Vagina (tissue), 2 donors: Measurements from ENCODE around the gene TAS2R20.

Experiments used
- POLR2A ChIP-seq, 2 donors: fragments of 450-650 bp; IDR thresholded peaks; one replicate each; pipeline ENCODE4 v1.6.1; 2017; ENCODE audit warnings: antibody characterized with exemption in 2 of 2, mild to moderate bottlenecking in 2 of 2, moderate library complexity in 2 of 2
- TF ChIP-seq, protein P1 (sequence below), 3 experiments: fragments of 450-650 bp in 2 of 3; fragments of 200-600 bp in 1 of 3; sonication (generic) in 1 of 3; IDR thresholded peaks; one replicate each; pipeline ENCODE4 v1.5.1; 2017 to 2019; ENCODE audit warnings: antibody characterized with exemption in 3 of 3, mild to moderate bottlenecking in 2 of 3, moderate library complexity in 2 of 3

DNA sequence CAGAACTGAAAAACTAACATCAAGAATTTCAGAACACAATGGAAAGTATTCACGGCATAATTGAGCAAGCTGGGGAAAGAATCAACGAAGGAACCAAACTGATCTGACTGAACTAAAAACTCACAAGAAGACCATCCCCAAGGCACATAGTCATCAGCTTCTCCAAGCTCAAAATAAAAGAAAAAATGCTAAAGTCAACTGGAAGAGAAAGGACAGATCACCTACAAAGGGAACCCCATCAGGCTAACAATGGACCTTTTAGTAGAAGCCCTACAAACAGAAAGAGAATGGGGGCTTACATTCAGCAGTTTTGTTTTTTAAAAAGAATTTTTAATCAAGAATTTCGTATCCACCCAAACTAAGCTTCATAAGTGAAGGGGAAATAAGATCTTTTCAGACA lies 23.1 kb downstream of the TAS2R20 start:
- TF ChIP-seq, protein P1, sequence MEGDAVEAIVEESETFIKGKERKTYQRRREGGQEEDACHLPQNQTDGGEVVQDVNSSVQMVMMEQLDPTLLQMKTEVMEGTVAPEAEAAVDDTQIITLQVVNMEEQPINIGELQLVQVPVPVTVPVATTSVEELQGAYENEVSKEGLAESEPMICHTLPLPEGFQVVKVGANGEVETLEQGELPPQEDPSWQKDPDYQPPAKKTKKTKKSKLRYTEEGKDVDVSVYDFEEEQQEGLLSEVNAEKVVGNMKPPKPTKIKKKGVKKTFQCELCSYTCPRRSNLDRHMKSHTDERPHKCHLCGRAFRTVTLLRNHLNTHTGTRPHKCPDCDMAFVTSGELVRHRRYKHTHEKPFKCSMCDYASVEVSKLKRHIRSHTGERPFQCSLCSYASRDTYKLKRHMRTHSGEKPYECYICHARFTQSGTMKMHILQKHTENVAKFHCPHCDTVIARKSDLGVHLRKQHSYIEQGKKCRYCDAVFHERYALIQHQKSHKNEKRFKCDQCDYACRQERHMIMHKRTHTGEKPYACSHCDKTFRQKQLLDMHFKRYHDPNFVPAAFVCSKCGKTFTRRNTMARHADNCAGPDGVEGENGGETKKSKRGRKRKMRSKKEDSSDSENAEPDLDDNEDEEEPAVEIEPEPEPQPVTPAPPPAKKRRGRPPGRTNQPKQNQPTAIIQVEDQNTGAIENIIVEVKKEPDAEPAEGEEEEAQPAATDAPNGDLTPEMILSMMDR (IDR thresholded peaks at IDR 0.05), result no peak
- TF ChIP-seq POLR2A (IDR thresholded peaks at IDR 0.05), result no peak
